Bronchial epithelial cell (primary cell): Measurements from ENCODE around the gene SUN3. TPM values are rescaled to one million over a fixed set of nuclear protein-coding genes. Genes with fewer than 3 reads are reported as not detected.

ENCODE experiments used
- DNase-seq: peaks from one replicate; pipeline ENCODE4 v3.0.0-alpha.2; 2010; ENCODE audit warnings: low read depth
- FAIRE-seq: peaks from 2 replicates; lab custom pipeline; 2011; peaks lifted over from hg19 to GRCh38; lab: Jason Lieb, UNC
- H3K27me3 ChIP-seq: 2 replicates; pipeline ENCODE4 v1.5.1; 2011; ENCODE audit warnings: low read length; ENCODE audit not compliant: control insufficient read depth, insufficient read depth
- H3K36me3 ChIP-seq: 2 replicates; pipeline ENCODE4 v1.5.1; 2011; ENCODE audit warnings: low read length; ENCODE audit not compliant: control insufficient read depth, insufficient read depth
- H3K4me3 ChIP-seq: 2 replicates; pipeline ENCODE4 v1.5.1; 2011; ENCODE audit warnings: mild to moderate bottlenecking, low read depth, low read length, control low read depth
- CTCF ChIP-seq: IDR thresholded peaks from 2 replicates; pipeline ENCODE4 v1.5.1; 2011; ENCODE audit warnings: mild to moderate bottlenecking, moderate library complexity, low read length, control low read depth, inconsistent platforms; ENCODE audit not compliant: insufficient read depth, severe bottlenecking
- total RNA-seq: library from RNA; depleted of rRNA; stranded (reverse); fragments of >200 nt; gene quantifications from 2 replicates; pipeline ENCODE4 v1.2.1, GENCODE V29; 2014

SUN3 gene
- total RNA-seq, 1 donor from 2014 or later = 0.79 TPM

GRCh38 chr7:47952224-47952623, 76.7 kb downstream of the SUN3 start:
- Histone ChIP-seq H3K4me3 (no peak overlapping the region), H3K36me3 (peaks cover 4% of the 10 kb centered on the region), H3K27me3 (no peaks in the 10 kb centered on the region)
- DNase-seq (no peak), FAIRE-seq (no peak)
- no peak for TF ChIP-seq CTCF

- FAIRE-seq (no peak), DNase-seq (peak; percentile 20)
- Histone ChIP-seq H3K36me3 (peaks cover 4% of the 10 kb centered on the region), H3K27me3 (no peaks in the 10 kb centered on the region), H3K4me3 (no peak overlapping the region)
- no peak for TF ChIP-seq CTCF
Observed at GRCh38 chr7:47951374-47951773, 77.5 kb downstream of the SUN3 start.

GRCh38 chr7:47950714-47951113, 78.2 kb downstream of the SUN3 start:
- Histone ChIP-seq H3K4me3 (no peak overlapping the region), H3K36me3 (peaks cover 1% of the 10 kb centered on the region), H3K27me3 (no peaks in the 10 kb centered on the region)
- DNase-seq (peak; percentile 62), FAIRE-seq (no peak)
- peak; percentile 19 for TF ChIP-seq CTCF

GRCh38 chr7:47949703-47950102, 79.2 kb downstream of the SUN3 start:
- no peak for FAIRE-seq
- TF ChIP-seq CTCF = no peak
- Histone ChIP-seq H3K27me3 (no peaks in the 10 kb centered on the region), H3K36me3 (peaks cover 1% of the 10 kb centered on the region), H3K4me3 (no peak overlapping the region)
- no peak for DNase-seq

- FAIRE-seq (no peak), DNase-seq (no peak)
- TF ChIP-seq CTCF = no peak
- Histone ChIP-seq H3K27me3 (no peaks in the 10 kb centered on the region), H3K36me3 (no peaks in the 10 kb centered on the region), H3K4me3 (no peak within 1 kb of the TSS)
Observed at GRCh38 chr7:47948141-47948790, 80.6 kb downstream of the SUN3 start, which contains the start of gene PKD1L1. Gene PKD1L1 (minus strand): TSS chr7:47948466. CDS start chr7:47948440, 26 bp downstream.

GRCh38 chr7:47947355-47947749, 81.6 kb downstream of the SUN3 start:
- TF ChIP-seq CTCF = no peak
- no peaks in the 10 kb centered on the region for H3K36me3 ChIP-seq
- no peaks in the 10 kb centered on the region for H3K27me3 ChIP-seq
- FAIRE-seq (no peak), DNase-seq (no peak)
- no peak overlapping the region for H3K4me3 ChIP-seq
